Measurements from ENCODE around the gene MINAR2. TPM values are rescaled to one million over a fixed set of nuclear protein-coding genes. Genes with fewer than 3 reads are reported as not detected.

Gene MINAR2
- total RNA-seq, 1 experiment from 2014 or later, result not detected

- intact Hi-C loops (cut with micrococcal nuclease; ENCODE audit: unreplicated experiment), result no loop called here
- Histone ChIP-seq H3K4me3 (ENCODE audit: low read depth, low read length, poor library complexity, severe bottlenecking) (no peak overlapping the region), H3K27ac (ENCODE audit: low read depth, low read length, poor library complexity, severe bottlenecking) (no peak overlapping the region), H3K36me3 (ENCODE audit: insufficient read depth, low read length, poor library complexity, severe bottlenecking) (no peaks in the 10 kb centered on the region), H3K9me3 (ENCODE audit: low read depth, low read length, poor library complexity, severe bottlenecking) (no peaks in the 10 kb centered on the region), H3K4me1 (ENCODE audit: insufficient read depth, low read length, poor library complexity, severe bottlenecking) (no peaks in the 10 kb centered on the region), H3K27me3 (replicated peaks; ENCODE audit: insufficient read depth, low read depth, low read length, poor library complexity) (peaks cover 13% of the 10 kb centered on the region)
- ChIA-PET POLR2A (ENCODE audit: low non-redundant PET) (no interaction called here), CTCF (no interaction called here)
- no TSS peak for BruUV-seq (replicated peaks)
- no peak for DNase-seq (ENCODE audit: low spot score)
- TF ChIP-seq EZH2 (IDR thresholded peaks at IDR 0.05; ENCODE audit: borderline replicate concordance, low read depth, low read length, poor library complexity, severe bottlenecking), result no peak
- TF ChIP-seq, protein P1, sequence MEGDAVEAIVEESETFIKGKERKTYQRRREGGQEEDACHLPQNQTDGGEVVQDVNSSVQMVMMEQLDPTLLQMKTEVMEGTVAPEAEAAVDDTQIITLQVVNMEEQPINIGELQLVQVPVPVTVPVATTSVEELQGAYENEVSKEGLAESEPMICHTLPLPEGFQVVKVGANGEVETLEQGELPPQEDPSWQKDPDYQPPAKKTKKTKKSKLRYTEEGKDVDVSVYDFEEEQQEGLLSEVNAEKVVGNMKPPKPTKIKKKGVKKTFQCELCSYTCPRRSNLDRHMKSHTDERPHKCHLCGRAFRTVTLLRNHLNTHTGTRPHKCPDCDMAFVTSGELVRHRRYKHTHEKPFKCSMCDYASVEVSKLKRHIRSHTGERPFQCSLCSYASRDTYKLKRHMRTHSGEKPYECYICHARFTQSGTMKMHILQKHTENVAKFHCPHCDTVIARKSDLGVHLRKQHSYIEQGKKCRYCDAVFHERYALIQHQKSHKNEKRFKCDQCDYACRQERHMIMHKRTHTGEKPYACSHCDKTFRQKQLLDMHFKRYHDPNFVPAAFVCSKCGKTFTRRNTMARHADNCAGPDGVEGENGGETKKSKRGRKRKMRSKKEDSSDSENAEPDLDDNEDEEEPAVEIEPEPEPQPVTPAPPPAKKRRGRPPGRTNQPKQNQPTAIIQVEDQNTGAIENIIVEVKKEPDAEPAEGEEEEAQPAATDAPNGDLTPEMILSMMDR (conservative IDR thresholded peaks at IDR 0.05; ENCODE audit: low read depth, low read length), result no peak
These were observed 4.2 kb upstream of the MINAR2 start for GRCh38 chr5:129743541-129744187.

DNA sequence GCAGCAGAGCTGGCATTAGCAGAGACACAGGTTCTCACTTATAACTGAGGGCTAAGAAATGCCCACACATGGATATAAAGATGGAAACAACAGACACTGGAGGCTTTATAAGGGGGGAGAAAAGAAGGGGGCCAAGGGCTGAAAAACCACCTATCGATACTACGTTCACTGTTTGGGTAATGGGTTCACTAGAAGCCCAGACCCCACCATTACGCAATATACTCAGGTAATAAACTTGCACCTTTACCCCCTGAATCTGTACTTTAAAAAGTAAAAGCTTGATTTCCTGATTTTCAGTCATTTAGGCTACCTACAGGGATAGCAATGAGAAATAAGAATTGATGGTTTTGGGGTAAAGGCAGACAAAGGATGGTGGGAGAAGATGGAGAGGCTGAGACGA is 1.9 kb upstream of the MINAR2 start:
- no peak for TF ChIP-seq EZH2 (IDR thresholded peaks at IDR 0.05; ENCODE audit: borderline replicate concordance, low read depth, low read length, poor library complexity, severe bottlenecking)
- TF ChIP-seq, protein P1 (conservative IDR thresholded peaks at IDR 0.05; ENCODE audit: low read depth, low read length), result no peak
- intact Hi-C loops (cut with micrococcal nuclease; ENCODE audit: unreplicated experiment), result no loop called here
- no peak for DNase-seq (ENCODE audit: low spot score)
- Histone ChIP-seq H3K4me1 (ENCODE audit: insufficient read depth, low read length, poor library complexity, severe bottlenecking) (no peaks in the 10 kb centered on the region), H3K27me3 (replicated peaks; ENCODE audit: insufficient read depth, low read depth, low read length, poor library complexity) (peaks cover 16% of the 10 kb centered on the region), H3K4me3 (ENCODE audit: low read depth, low read length, poor library complexity, severe bottlenecking) (no peak overlapping the region), H3K36me3 (ENCODE audit: insufficient read depth, low read length, poor library complexity, severe bottlenecking) (no peaks in the 10 kb centered on the region), H3K27ac (ENCODE audit: low read depth, low read length, poor library complexity, severe bottlenecking) (no peak overlapping the region), H3K9me3 (ENCODE audit: low read depth, low read length, poor library complexity, severe bottlenecking) (no peaks in the 10 kb centered on the region)
- CTCF ChIA-PET, result no interaction called here
- POLR2A ChIA-PET (ENCODE audit: low non-redundant PET), result no interaction called here
- BruUV-seq (replicated peaks), result no TSS peak

GRCh38 chr5:129746876-129747275 is 1.0 kb upstream of the MINAR2 start:
- Histone ChIP-seq H3K4me1 (ENCODE audit: insufficient read depth, low read length, poor library complexity, severe bottlenecking) (no peaks in the 10 kb centered on the region), H3K4me3 (ENCODE audit: low read depth, low read length, poor library complexity, severe bottlenecking) (no peak overlapping the region), H3K27me3 (replicated peaks; ENCODE audit: insufficient read depth, low read depth, low read length, poor library complexity) (peaks cover 16% of the 10 kb centered on the region), H3K36me3 (ENCODE audit: insufficient read depth, low read length, poor library complexity, severe bottlenecking) (no peaks in the 10 kb centered on the region), H3K9me3 (ENCODE audit: low read depth, low read length, poor library complexity, severe bottlenecking) (no peaks in the 10 kb centered on the region), H3K27ac (ENCODE audit: low read depth, low read length, poor library complexity, severe bottlenecking) (no peak overlapping the region)
- no TSS peak for BruUV-seq (replicated peaks)
- TF ChIP-seq EZH2 (IDR thresholded peaks at IDR 0.05; ENCODE audit: borderline replicate concordance, low read depth, low read length, poor library complexity, severe bottlenecking), result no peak
- TF ChIP-seq, protein P1 (conservative IDR thresholded peaks at IDR 0.05; ENCODE audit: low read depth, low read length), result no peak
- DNase-seq (ENCODE audit: low spot score), result no peak
- CTCF ChIA-PET, result no interaction called here
- intact Hi-C loops (cut with micrococcal nuclease; ENCODE audit: unreplicated experiment), result no loop called here
- POLR2A ChIA-PET (ENCODE audit: low non-redundant PET), result no interaction called here

All from A673 (cell line).